GM19455 (cell line): ENCODE results near the gene FAM13A.

Experiments used
- ATAC-seq: cut with Tn5 transposase; IDR thresholded peaks from one replicate; pipeline ENCODE4 v1.9.1; 2021; ENCODE audit not compliant: unreplicated experiment

The FAM13A gene

GRCh38 chr4:88792821-88793220 is 264.2 kb downstream of the FAM13A start:
- no peak for ATAC-seq

DNA sequence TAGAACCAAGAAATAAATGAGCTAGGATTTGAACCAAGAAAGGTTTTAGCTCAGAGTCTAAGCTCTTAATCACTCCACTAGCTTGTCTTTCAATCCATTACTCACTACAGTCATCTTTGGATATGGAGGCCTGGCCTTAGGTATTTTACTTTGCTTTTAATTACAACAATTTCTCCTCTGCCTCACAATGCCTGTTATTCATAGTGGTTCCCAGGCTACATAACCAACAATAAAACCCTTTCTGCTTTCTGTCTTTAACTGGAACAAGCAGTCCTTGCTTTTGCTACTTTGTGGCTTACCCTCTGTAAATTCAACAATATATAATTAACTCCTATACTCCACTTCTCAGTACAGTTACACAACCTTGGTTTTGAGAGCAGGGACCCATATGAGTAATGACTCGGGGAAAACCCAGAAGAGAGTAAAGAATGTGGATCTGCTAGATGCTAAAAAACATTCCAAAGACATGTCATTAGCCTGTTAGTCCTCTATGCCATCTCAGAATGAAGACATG is 264.7 kb downstream of the FAM13A start:
- ATAC-seq, result peak; percentile 68

DNA sequence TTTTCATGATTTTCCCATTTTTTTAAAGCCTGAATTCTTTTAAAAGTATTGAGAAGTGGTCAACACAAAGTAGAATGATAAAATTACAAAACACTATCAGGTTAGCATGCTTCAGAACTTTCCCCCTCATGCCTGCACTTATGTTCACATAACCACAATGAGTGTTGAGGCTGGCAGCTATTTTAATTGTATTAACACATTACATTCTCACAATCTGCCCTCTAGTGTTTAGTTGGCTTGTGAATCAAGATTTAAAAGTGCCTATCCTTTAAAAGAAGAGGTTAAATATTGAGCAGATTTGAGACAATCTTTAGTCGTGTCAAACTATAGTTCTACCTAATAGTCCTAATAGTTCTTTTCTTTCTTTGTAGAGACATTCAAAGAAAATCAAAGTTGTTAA is 265.7 kb downstream of the FAM13A start:
- no peak for ATAC-seq

DNA sequence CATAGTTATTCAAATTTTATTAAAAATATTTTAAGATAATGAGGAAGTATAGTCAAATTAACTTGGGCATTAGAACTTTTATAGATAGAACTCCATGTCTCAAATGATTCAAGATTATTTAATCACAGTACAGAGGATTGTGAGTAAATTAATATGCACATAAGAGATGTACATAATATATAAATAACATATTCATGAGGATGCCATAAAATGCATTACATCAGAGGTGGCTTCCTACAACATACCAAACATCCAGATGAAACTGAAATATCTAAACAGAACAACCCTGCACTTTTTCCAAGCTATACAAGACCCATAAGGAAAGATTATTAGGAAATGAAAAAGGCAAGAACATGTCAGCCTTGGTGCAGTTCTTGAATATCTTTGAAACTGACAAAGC is 268.1 kb downstream of the FAM13A start:
- ATAC-seq, result no peak

GRCh38 chr4:88788424-88788823 is 268.6 kb downstream of the FAM13A start:
- no peak for ATAC-seq

DNA sequence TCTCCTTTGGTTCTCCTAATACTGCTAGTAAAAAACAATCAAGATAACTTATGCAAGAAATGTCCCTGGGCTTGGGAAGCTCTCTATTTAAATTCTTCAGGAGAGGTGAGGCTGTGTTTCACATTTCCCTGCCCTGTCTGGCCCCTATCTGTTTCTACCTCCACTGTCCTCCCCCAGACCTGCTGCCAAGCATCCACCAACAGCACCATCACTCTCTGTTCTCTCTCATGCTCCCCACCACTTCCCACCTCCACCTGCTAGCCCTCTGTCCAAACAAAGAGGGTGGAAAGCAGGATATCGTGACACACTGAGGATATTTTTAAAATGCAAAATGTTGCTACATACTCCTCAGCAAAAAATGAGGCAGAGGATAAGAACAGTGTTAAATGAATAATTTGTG is 271.0 kb downstream of the FAM13A start:
- no peak for ATAC-seq

GRCh38 chr4:88780389-88780788 is 276.6 kb downstream of the FAM13A start:
- no peak for ATAC-seq

DNA sequence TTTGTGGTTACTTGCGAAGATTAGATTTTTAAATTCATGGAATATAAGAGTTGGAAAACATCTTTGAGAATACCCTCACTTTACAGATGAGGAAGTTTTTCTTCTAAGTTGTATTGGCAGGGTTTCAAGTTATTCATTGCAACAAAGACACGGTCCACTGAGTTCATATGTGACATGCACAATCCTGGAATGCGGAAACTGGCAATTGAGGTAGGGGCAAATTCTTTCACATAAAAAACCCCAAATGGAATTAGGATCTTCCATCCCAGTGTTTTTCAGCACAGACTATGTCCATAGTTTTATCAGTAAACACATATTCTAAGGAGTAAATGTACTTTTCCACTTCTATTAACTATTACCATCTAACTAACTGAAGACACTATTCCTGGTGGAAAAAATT is 277.6 kb downstream of the FAM13A start:
- ATAC-seq, result no peak

DNA sequence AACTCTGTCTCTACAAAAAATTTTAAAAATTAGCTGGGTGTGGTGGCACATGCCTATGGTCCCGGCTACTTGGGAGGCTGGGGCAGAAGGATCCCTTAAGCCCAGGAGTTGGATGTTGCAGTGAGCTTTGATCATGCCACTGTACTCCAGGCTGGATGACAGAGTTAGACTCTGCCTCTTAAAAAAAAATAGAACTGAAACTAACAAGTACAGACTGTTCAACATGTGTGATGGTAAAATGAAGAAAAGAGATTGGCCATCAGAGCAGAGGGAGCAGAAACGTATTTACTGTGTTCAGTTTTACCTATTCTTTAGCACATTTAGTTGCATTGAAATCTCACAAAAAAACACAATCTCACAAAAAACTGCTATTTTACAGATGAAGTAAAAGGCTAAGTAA is 281.5 kb downstream of the FAM13A start:
- ATAC-seq, result no peak

DNA sequence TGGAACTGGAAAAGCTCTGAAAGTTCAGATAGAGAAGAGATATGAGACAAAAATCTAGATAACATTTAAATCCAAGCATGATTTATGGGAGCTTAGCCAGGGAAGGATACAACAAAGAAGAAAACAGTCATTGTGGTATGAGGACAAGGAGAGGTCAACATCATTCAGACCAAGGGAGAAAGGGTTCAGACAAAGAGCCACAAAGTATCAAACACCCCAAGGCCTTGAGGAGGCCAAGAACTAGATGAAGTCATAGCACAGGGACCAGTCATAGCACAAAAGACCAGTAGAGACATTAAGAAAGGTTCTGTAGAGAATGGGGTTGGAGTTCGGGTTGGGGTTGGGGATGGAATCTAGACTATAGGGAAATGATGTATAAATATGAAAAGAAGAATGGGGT is 282.0 kb downstream of the FAM13A start:
- ATAC-seq, result no peak

GRCh38 chr4:88771883-88772450 is 285.0 kb downstream of the FAM13A start:
- no peak for ATAC-seq

DNA sequence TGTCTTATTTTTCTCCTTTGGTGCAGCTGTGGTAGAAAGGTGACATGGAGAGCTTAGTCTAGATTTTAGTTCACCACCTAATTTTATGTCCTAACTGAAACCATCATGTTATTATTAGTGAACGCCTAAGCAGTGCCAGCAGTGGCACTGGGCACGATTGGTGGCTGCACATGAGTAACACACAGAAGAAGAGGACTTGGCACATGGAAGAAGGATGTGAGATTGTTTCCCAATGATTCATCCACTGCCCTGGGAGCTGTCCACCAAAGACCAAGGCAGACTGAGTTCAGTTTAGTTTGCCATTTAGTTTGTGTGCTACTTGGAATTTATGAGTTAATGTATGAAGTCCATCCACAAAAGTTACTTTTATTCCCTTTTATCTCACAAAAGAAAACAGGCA is 291.3 kb downstream of the FAM13A start:
- no peak for ATAC-seq

- ATAC-seq, result no peak
Observed at GRCh38 chr4:88763075-88763474, 293.9 kb downstream of the FAM13A start.

DNA sequence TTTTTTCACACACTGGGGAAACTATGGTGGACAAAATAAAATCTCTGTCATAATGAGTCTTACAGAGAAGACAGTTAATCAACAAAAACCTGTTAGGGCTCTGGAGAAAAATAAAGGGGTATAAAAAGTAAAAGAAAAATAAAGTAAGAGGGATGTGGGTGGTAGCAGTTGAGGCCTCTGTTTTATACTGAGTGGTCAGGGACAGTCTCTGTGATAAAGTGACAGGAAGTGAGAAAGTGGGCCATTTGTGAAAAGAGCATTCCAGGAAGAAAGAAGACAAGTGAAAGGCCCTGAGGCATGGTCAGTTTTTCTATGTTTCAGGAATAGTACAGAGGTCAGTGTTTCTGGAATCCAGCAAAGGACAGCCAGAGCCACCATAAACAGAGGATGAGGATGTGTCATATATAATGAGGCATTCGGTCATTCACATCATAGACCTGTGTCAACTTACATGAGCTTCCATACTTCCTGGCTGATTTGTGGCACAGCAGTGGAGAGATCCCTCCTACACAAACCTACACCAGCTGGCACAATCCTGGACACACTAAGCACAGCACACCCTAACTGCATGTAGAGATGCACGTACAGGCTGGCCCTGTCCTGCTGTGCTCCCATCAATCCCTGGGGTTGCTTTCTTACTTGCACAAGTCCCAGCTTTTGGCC is 295.0 kb downstream of the FAM13A start:
- ATAC-seq, result no peak

DNA sequence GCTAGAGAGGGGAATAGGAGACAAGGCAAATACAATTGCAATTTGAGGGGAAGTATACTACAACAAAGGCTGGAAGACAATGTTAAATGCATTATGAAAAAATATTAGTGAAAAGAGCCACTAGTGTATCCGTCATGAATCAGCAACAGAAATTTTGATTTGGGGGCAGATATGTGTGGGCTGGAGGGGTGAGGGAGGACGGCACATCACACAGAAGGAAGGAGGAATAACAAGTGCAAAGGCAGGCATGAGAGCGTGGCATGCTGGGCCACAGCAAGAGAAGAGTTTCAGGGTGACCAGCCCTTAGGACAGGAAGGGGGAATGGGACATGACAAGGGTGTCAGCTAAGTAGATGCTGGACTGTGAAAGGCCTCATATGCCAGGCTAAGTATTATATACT is 295.6 kb downstream of the FAM13A start:
- ATAC-seq, result no peak

- ATAC-seq, result no peak
Observed at GRCh38 chr4:88759895-88760290, 297.1 kb downstream of the FAM13A start.

DNA sequence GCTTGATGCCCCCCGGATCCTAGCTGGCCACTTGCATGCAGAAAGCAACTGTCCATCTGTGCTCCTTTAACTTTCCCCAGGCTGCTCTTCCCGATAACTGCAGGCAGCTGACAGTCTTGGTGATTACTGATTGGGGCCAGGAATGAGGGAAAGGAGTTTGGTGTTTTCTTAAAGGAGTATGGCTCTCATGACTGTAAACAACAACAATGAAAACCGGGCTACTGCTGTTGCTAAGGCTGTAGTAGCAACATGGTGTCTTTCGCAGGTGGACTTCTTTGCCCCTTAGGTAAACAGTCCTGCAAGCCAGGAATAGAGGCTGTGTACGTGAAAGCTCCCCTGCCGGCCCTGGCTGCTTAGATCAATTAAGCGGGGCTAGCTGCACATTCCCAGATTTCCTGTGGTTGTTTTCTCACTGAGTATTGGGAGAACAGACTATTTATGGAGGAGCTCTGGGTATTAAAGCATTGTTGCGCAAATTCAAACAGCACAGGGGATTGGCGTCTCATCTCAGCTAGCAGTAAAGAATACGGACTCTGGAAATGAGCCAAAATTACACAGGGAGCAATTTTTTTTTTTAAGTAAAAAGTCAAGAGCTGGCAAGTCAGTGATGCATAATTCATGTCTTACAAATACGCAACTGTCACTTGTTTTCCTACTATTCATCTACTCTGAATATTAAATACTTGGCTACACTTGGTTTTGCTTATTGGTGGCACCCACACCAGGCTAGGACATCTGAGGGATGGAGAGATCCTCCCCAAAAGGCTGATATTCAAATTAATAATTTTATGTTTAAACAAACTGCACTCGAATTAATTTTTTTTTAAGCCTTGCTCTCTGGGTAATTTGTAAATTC is 297.7 kb downstream of the FAM13A start:
- ATAC-seq, result no peak

DNA sequence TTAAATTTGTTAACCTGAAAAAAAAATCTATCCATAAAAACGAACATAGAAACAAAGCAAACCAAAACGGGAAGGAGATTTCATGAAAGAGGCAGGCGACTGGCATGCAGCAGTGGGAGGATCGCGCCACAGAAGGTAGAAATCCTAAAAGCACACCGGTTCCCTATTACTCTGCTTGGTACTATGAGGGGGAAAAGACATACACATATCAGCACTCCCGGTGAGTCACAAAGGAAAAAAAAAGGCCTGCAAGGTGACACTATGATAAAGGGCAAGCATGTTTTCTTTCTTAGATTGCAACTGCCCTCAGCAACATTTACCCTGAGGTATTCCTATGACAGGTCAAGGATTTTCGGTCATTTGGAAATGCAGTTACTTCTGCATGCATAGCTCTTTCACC is 298.7 kb downstream of the FAM13A start:
- ATAC-seq, result no peak

DNA sequence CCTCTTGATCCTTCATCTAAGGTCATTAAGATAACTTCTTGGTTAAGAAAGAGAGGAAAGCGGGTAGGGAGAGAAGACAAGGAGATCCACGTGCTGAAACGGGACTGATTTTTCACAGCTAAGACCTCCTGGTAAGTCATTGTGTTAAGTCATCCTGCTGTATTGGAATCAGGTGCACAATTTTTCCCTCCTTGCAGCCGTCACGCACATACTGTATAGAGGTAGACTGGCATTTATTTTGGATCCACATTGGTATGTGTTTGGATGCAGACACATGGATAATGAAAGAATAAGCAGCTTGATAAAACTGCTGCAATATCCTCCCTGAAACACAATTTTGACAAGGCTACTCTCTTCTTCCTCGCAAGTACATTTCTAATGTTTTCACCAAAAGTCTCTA is 299.2 kb downstream of the FAM13A start:
- no peak for ATAC-seq

GRCh38 chr4:88757067-88757466 is 299.9 kb downstream of the FAM13A start:
- no peak for ATAC-seq

DNA sequence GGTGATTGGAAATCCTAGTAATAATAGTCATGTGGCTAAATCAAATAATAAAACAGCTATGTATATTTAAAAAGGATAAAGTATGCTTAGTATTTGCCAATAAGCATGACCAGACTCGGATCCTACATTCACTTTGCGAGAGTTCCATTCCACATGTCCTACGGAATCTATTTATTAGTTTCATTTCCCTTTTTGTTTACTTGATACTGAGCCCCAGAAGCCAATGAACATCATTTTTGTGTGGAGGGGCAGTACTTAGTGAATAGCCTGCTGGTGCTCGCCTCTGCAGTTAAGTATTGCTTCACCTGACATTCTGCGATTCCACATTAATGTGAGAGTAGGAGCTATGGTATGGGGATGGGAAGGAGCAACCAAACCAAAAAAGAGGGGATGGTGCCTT is 300.8 kb downstream of the FAM13A start:
- no peak for ATAC-seq

DNA sequence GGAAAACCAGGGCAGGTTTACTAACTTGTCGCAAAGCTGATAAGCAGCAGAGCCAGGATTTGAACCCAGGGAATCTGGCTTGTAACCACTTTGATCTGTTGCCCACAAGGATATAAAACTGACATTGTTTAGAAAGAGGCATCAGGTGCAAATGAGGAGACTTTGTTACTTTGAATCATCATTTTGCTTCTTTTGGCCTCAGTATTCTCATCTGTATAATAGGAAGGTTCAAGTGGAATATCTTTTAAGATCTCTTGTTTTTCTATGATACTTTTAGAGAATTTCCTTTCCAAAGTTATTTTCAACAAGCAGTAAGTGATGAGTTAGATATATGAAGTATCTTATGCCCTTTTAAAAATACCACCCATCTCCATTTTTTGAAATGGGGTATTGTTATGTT is 301.5 kb downstream of the FAM13A start:
- no peak for ATAC-seq
